Medulla oblongata (tissue), 1 donor: ENCODE measurements around the gene LIPC.
"Not testable (repeated sequence)": the region's sequence is repeated elsewhere in the genome, so short reads cannot be mapped to it uniquely, and the experiment has no call there.

Experiments used
- DNase-seq: peaks from one replicate; pipeline ENCODE4 v3.0.0-alpha.2; 2015; ENCODE audit errors: extremely low spot score

LIPC gene

GRCh38 chr15:58584789-58585461, 153.1 kb downstream of the LIPC start:
- no peak for DNase-seq

- DNase-seq = no peak
Observed at GRCh38 chr15:58585693-58586443, 154.1 kb downstream of the LIPC start.

- no peak for DNase-seq
Observed at GRCh38 chr15:58587486-58587885, 155.7 kb downstream of the LIPC start.

GRCh38 chr15:58588096-58588495, 156.3 kb downstream of the LIPC start:
- DNase-seq = no peak

- no peak for DNase-seq
Observed at GRCh38 chr15:58589047-58589446, 157.3 kb downstream of the LIPC start.

- no peak for DNase-seq
Observed at GRCh38 chr15:58590236-58590635, 158.4 kb downstream of the LIPC start.

GRCh38 chr15:58590926-58591325, 159.1 kb downstream of the LIPC start:
- no peak for DNase-seq

- DNase-seq = no peak
Observed at GRCh38 chr15:58593870-58594269, 162.1 kb downstream of the LIPC start.

GRCh38 chr15:58594898-58595297, 163.1 kb downstream of the LIPC start:
- DNase-seq = no peak

GRCh38 chr15:58595516-58596263, 163.9 kb downstream of the LIPC start:
- no peak for DNase-seq

- DNase-seq = peak; percentile 52
Observed at GRCh38 chr15:58597943-58598828, 166.4 kb downstream of the LIPC start.

- DNase-seq = no peak
Observed at GRCh38 chr15:58598829-58599210, 167.0 kb downstream of the LIPC start.

GRCh38 chr15:58602823-58603222, 171.0 kb downstream of the LIPC start:
- no peak for DNase-seq

- not testable (repeated sequence) for DNase-seq
Observed at GRCh38 chr15:58603927-58604326, 172.1 kb downstream of the LIPC start.

- no peak for DNase-seq
Observed at GRCh38 chr15:58604455-58604923, 172.7 kb downstream of the LIPC start.

GRCh38 chr15:58605931-58606530, 174.2 kb downstream of the LIPC start:
- peak; percentile 49 for DNase-seq

- no peak for DNase-seq
Observed at GRCh38 chr15:58606577-58607080, 174.8 kb downstream of the LIPC start.

GRCh38 chr15:58608129-58608590, 176.4 kb downstream of the LIPC start:
- no peak for DNase-seq

- DNase-seq = no peak
Observed at GRCh38 chr15:58608711-58609110, 176.9 kb downstream of the LIPC start.

- DNase-seq = no peak
Observed at GRCh38 chr15:58611731-58612676, 180.2 kb downstream of the LIPC start.
